A673 (cell line): ENCODE results near the gene ASB18. TPM values are rescaled to one million over a fixed set of nuclear protein-coding genes. Genes with fewer than 3 reads are reported as not detected.

Source experiments
- BruUV-seq: library from RNA; stranded (reverse); fragments of 400-500 nt; replicated peaks from 2 replicates; lab custom pipeline; 2021; lab: Mats Ljungman, UMichigan
- CTCF ChIA-PET: fragments of 300-600 bp; sonication (Branson Sonifier 250); formaldehyde crosslinking; loops from one replicate; lab custom pipeline; 2022; ENCODE audit warnings: antibody characterized with exemption; lab: Charles Lee
- POLR2A ChIA-PET: fragments of 300-600 bp; sonication (Branson Sonifier 250); formaldehyde crosslinking; loops from one replicate; lab custom pipeline; 2022; ENCODE audit warnings: antibody characterized with exemption; ENCODE audit not compliant: low non-redundant PET; lab: Charles Lee
- DNase-seq: peaks from one replicate; pipeline ENCODE4 v3.0.0-alpha.2; 2015; ENCODE audit warnings: low spot score
- H3K27ac ChIP-seq: fragments of 200-600 bp; sonication (generic); 2 replicates; pipeline ENCODE4 v1.5.1; 2016; ENCODE audit warnings: mixed run types, low read depth, mild to moderate bottlenecking, mixed read lengths, antibody characterized with exemption, low read length; ENCODE audit not compliant: poor library complexity, severe bottlenecking
- H3K27me3 ChIP-seq: fragments of 200-600 bp; sonication (generic); replicated peaks from 2 replicates; pipeline ENCODE4 v1.6.1; 2017; ENCODE audit warnings: mixed run types, low read depth, mild to moderate bottlenecking, mixed read lengths, antibody characterized with exemption, low read length; ENCODE audit not compliant: insufficient read depth, poor library complexity
- H3K36me3 ChIP-seq: fragments of 200-600 bp; sonication (generic); 2 replicates; pipeline ENCODE4 v1.6.1; 2016; ENCODE audit warnings: mixed run types, mild to moderate bottlenecking, mixed read lengths, antibody characterized with exemption, low read length; ENCODE audit not compliant: insufficient read depth, poor library complexity, severe bottlenecking
- H3K4me1 ChIP-seq: fragments of 200-600 bp; sonication (generic); 2 replicates; pipeline ENCODE4 v1.6.1; 2017; ENCODE audit warnings: mixed run types, mild to moderate bottlenecking, mixed read lengths, antibody characterized with exemption, low read length; ENCODE audit not compliant: insufficient read depth, poor library complexity, severe bottlenecking
- H3K4me3 ChIP-seq: fragments of 200-600 bp; sonication (generic); 2 replicates; pipeline ENCODE4 v1.5.1; 2016; ENCODE audit warnings: low read depth, mixed run types, mild to moderate bottlenecking, mixed read lengths, low read length; ENCODE audit not compliant: poor library complexity, severe bottlenecking
- H3K9me3 ChIP-seq: fragments of 200-600 bp; sonication (generic); 2 replicates; pipeline ENCODE4 v1.6.1; 2016; ENCODE audit warnings: mixed run types, low read depth, mild to moderate bottlenecking, mixed read lengths, antibody characterized with exemption, low read length; ENCODE audit not compliant: poor library complexity, severe bottlenecking
- EZH2 ChIP-seq: fragments of 200-600 bp; sonication (generic); IDR thresholded peaks from 2 replicates; pipeline ENCODE4 v1.6.1; 2017; ENCODE audit warnings: borderline replicate concordance, low read depth, mild to moderate bottlenecking, mixed read lengths, antibody characterized with exemption, low read length; ENCODE audit not compliant: poor library complexity, severe bottlenecking
- intact Hi-C: fragments of 100-400 bp; cut with micrococcal nuclease; formaldehyde crosslinking; loops from one replicate; pipeline ENCODE4 v1.10.0; 2022; ENCODE audit not compliant: unreplicated experiment
- total RNA-seq: library from RNA; stranded (reverse); gene quantifications from 2 replicates; pipeline ENCODE4 v1.2.3, GENCODE V29; 2021
- TF ChIP-seq, protein P1 (sequence below): fragments of 300-800, 200-600 bp; sonication (generic); conservative IDR thresholded peaks from 2 replicates; pipeline ENCODE4 v1.5.1; 2017; ENCODE audit warnings: low read depth, mild to moderate bottlenecking, antibody characterized with exemption, low read length, moderate library complexity, mixed read lengths

The ASB18 gene
- total RNA-seq, 1 experiment from 2014 or later: not detected

DNA sequence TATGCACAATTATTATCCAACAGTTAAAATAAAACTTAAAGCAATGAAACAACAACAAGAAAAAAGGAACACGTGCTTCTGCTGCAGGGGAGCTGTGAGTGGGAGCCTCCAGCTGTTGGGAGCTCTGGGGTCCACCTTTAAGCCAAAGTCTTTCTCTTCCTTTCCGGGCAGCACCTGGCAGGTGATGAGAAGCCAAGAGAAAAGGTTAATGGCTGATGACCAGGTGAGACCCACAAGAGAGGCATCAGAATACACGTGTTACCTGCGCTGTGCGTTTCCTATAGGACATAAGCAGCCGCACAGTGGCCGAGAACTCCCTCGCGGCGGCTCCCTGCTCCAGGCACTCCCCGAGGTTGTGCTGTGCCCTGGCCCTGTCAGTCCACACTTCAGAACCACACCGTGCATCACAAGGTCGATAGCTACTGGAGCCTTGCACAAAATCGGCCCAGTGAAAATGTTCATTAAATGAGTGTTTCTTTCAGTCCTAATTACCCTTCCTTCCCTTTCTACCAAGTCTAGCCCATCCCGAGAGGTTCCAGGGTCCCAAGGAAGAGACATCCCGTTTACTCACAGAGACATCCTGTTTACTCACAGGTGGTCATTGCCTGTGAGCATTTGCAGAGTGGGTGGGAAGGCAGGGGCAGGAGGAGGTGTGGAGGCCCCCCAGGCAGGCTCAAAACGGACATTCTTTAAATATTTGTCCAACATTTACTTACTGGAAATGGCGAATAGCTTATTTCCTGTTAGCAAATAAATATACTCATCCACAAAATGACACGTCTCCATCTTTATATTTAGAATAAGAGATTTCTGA lies 44.9 kb upstream of the ASB18 start:
- no peaks in the 10 kb centered on the region for H3K4me1 ChIP-seq
- no peak overlapping the region for H3K27ac ChIP-seq

DNA sequence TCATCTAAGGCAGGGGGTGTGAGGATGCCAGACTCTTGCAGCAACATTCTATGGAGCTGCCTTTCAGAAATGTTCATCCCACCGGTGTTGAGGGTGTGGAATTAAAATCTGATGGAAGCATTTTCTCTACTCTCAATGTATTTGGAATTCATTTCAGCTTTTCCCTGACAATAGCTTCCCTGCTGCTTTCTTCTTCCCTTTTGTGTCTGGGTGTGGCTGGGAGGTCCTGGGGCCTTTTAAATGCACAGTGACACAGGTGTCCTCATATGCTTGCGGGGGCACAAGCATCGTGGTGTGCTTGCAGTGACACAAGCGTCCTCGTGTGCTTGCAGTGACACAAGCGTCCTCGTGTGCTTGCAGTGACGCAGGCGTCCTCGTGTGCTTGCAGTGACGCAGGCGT lies 43.4 kb upstream of the ASB18 start:
- no TSS peak for BruUV-seq
- Histone ChIP-seq H3K9me3 (no peaks in the 10 kb centered on the region), H3K27me3 (peaks cover 49% of the 10 kb centered on the region), H3K4me3 (no peak overlapping the region), H3K4me1 (no peaks in the 10 kb centered on the region), H3K27ac (no peak overlapping the region), H3K36me3 (no peaks in the 10 kb centered on the region)
- TF ChIP-seq, protein P1, sequence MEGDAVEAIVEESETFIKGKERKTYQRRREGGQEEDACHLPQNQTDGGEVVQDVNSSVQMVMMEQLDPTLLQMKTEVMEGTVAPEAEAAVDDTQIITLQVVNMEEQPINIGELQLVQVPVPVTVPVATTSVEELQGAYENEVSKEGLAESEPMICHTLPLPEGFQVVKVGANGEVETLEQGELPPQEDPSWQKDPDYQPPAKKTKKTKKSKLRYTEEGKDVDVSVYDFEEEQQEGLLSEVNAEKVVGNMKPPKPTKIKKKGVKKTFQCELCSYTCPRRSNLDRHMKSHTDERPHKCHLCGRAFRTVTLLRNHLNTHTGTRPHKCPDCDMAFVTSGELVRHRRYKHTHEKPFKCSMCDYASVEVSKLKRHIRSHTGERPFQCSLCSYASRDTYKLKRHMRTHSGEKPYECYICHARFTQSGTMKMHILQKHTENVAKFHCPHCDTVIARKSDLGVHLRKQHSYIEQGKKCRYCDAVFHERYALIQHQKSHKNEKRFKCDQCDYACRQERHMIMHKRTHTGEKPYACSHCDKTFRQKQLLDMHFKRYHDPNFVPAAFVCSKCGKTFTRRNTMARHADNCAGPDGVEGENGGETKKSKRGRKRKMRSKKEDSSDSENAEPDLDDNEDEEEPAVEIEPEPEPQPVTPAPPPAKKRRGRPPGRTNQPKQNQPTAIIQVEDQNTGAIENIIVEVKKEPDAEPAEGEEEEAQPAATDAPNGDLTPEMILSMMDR: no peak
- no peak for TF ChIP-seq EZH2
- CTCF ChIA-PET: no interaction called here
- POLR2A ChIA-PET: no interaction called here
- no peak for DNase-seq
- intact Hi-C loops: no loop called here

More for the DNA sequence above, 44.9 kb upstream of the ASB18 start:
- Histone ChIP-seq H3K36me3 (no peaks in the 10 kb centered on the region), H3K27me3 (peaks cover 40% of the 10 kb centered on the region), H3K9me3 (no peaks in the 10 kb centered on the region), H3K4me3 (no peak overlapping the region)
- no TSS peak for BruUV-seq
- CTCF ChIA-PET: no interaction called here
- POLR2A ChIA-PET: interaction anchor here (0.6 kb wide), 1 partner anchor 24 kb away, joined by 3 read pairs; no protein-coding TSS in a partner anchor
- intact Hi-C loops: no loop called here
- no peak for TF ChIP-seq EZH2
- TF ChIP-seq, protein P1: no peak
- DNase-seq: no peak

DNA sequence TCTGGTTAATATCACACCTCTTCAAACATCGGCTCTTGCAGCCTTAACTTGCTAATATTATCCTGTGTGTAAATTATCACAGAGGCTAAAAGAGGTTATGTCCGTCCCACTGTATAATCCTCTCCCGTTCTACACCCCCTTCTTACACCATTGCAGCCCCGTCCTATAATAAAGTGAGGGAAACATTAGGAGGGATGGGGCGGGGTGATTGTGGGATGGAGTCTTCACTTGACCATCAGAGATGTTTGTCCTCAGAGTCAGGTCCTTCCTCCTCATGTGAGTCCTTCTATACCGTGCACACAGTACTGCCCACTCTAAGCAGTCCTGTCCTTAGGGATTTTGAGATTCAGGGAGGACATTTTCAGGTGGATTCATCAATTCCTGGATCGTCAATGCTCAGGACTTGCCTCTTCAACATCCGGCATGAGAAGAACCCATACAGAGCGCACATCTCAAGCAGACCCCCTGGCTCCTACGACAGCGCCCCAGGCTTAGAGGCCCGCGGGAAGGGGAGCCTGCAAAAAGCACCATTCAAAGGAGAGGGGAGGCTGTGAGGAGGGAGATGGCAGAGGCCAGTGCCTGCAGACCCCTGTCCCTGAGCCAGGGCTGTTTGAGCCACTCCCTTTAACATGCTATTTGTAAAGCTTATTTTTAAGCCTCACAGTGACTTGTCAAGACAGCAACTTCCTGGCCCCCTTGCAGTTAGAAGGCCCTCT lies 42.8 kb upstream of the ASB18 start:
- H3K36me3 ChIP-seq: no peaks in the 10 kb centered on the region
- CTCF ChIA-PET: no interaction called here
- POLR2A ChIA-PET: no interaction called here
- peaks cover 51% of the 10 kb centered on the region for H3K27me3 ChIP-seq
- no peak overlapping the region for H3K4me3 ChIP-seq
- no peak for DNase-seq
- H3K27ac ChIP-seq: no peak overlapping the region
- no peak for TF ChIP-seq EZH2
- TF ChIP-seq, protein P1: no peak
- H3K4me1 ChIP-seq: no peaks in the 10 kb centered on the region
- H3K9me3 ChIP-seq: no peaks in the 10 kb centered on the region
- BruUV-seq: no TSS peak
- intact Hi-C loops: no loop called here
